ENCODE measurements around the gene FTSJ1. TPM values are rescaled to one million over a fixed set of nuclear protein-coding genes. Genes with fewer than 3 reads are reported as not detected.

FTSJ1 gene
- total and polyA plus RNA-seq, 2 experiments from 2014 or later, result 34.8 to 42.4 TPM

DNA sequence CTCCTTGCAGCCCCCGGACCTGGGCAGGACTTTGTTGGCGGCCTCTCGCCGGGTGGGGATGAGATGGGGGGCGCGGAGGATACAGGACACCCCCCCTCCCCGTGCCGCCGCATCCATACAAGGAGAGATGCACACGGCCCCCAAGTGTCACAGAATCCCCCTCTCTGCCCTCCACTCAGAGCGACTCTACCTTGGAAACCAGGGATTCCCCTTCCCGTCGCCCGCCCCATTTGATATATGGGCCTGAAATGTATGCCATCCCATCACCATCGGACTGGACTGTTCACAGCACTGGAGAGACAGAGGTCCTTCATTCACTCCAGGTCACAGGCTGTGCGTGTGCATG lies 33.2 kb downstream of the FTSJ1 start:
- H3K4me3 ChIP-seq, result peak overlapping the region; percentile 84
- H3K27me3 ChIP-seq, result no peaks in the 10 kb centered on the region
- no peak overlapping the region for H3K27ac ChIP-seq
- no peak for DNase-seq (ENCODE audit: low read depth in 1 of 2, low spot score in 1 of 2)
- no peaks in the 10 kb centered on the region for H3K4me1 ChIP-seq (ENCODE audit: low read depth)
- no peaks in the 10 kb centered on the region for H3K9me3 ChIP-seq (ENCODE audit: low read depth)
- no peaks in the 10 kb centered on the region for H3K36me3 ChIP-seq
- TF ChIP-seq CTCF (IDR thresholded peaks at IDR 0.05; ENCODE audit: low read depth, low read length), result no peak

DNA sequence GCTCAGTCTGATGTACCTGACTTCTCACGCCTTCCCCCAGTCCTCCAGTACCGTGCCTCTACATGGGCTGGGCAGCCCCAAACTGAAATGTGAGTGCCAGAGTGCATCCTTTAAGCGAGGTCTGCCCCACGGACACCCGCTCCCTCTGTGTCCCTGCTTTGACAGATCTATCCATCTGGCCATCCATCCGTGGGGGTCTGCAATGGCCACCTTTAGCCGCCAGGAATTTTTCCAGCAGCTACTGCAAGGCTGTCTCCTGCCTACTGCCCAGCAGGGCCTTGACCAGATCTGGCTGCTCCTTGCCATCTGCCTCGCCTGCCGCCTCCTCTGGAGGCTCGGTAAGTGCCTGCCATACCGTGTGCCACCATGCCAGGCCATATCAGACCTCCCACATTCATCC lies 33.6 kb downstream of the FTSJ1 start:
- Histone ChIP-seq H3K36me3 (no peaks in the 10 kb centered on the region), H3K4me1 (ENCODE audit: low read depth) (no peaks in the 10 kb centered on the region), H3K27me3 (no peaks in the 10 kb centered on the region), H3K4me3 (peak overlapping the region; percentile 84), H3K27ac (no peak overlapping the region), H3K9me3 (ENCODE audit: low read depth) (no peaks in the 10 kb centered on the region)
- no peak for TF ChIP-seq CTCF (IDR thresholded peaks at IDR 0.05; ENCODE audit: low read depth, low read length)
- DNase-seq (ENCODE audit: low read depth in 1 of 2, low spot score in 1 of 2), result no peak

GRCh38 chrX:48511560-48511959 lies 35.6 kb downstream of the FTSJ1 start:
- no peak overlapping the region for H3K4me3 ChIP-seq
- no peak overlapping the region for H3K27ac ChIP-seq
- H3K4me1 ChIP-seq (ENCODE audit: low read depth), result no peaks in the 10 kb centered on the region
- no peaks in the 10 kb centered on the region for H3K36me3 ChIP-seq
- peak; percentile 41 for TF ChIP-seq CTCF (IDR thresholded peaks at IDR 0.05; ENCODE audit: low read depth, low read length)
- H3K9me3 ChIP-seq (ENCODE audit: low read depth), result no peaks in the 10 kb centered on the region
- H3K27me3 ChIP-seq, result no peaks in the 10 kb centered on the region
- DNase-seq (ENCODE audit: low read depth in 1 of 2, low spot score in 1 of 2), result no peak

GRCh38 chrX:48512371-48512935 lies 36.5 kb downstream of the FTSJ1 start:
- H3K27me3 ChIP-seq, result no peaks in the 10 kb centered on the region
- no peak overlapping the region for H3K4me3 ChIP-seq
- DNase-seq (ENCODE audit: low read depth in 1 of 2, low spot score in 1 of 2), result no peak
- TF ChIP-seq CTCF (IDR thresholded peaks at IDR 0.05; ENCODE audit: low read depth, low read length), result no peak
- no peaks in the 10 kb centered on the region for H3K9me3 ChIP-seq (ENCODE audit: low read depth)
- no peak overlapping the region for H3K27ac ChIP-seq
- no peaks in the 10 kb centered on the region for H3K4me1 ChIP-seq (ENCODE audit: low read depth)
- H3K36me3 ChIP-seq, result no peaks in the 10 kb centered on the region

GRCh38 chrX:48513670-48514069 lies 37.7 kb downstream of the FTSJ1 start:
- H3K4me1 ChIP-seq (ENCODE audit: low read depth), result no peaks in the 10 kb centered on the region
- no peaks in the 10 kb centered on the region for H3K27me3 ChIP-seq
- TF ChIP-seq CTCF (IDR thresholded peaks at IDR 0.05; ENCODE audit: low read depth, low read length), result no peak
- H3K36me3 ChIP-seq, result no peaks in the 10 kb centered on the region
- DNase-seq (ENCODE audit: low read depth in 1 of 2, low spot score in 1 of 2), result no peak
- no peaks in the 10 kb centered on the region for H3K9me3 ChIP-seq (ENCODE audit: low read depth)
- H3K4me3 ChIP-seq, result no peak overlapping the region
- H3K27ac ChIP-seq, result no peak overlapping the region

Measured in cardiac muscle cell (in vitro differentiated cells and primary cell).